K562 (cell line): ENCODE results near the gene GSTO2. TPM values are rescaled to one million over a fixed set of nuclear protein-coding genes. Genes with fewer than 3 reads are reported as not detected.
A peak's percentile ranks its signal among the peaks of the same experiment; 100 is the strongest.

ENCODE experiments used
- ARNT ChIP-seq, 2 experiments: fragments of 450-650 bp; IDR thresholded peaks; 2 replicates each; pipeline ENCODE4 v1.6.1; 2016; ENCODE audit warnings: mild to moderate bottlenecking in 1 of 2
- ATF2 ChIP-seq: sonication (generic); formaldehyde crosslinking; IDR thresholded peaks from 2 replicates; pipeline ENCODE4 v1.8.1; 2022; ENCODE audit warnings: missing genetic modification reagents
- CBFA2T3 ChIP-seq: fragments of 450-650 bp; IDR thresholded peaks from 2 replicates; pipeline ENCODE4 v1.6.1; 2017
- DACH1 ChIP-seq: fragments of 450-650 bp; IDR thresholded peaks from 2 replicates; pipeline ENCODE4 v1.6.1; 2018; ENCODE audit not compliant: partially characterized antibody
- ETV6 ChIP-seq, 3 experiments: fragments of 150-350 bp in 1 of 3; sonication (generic) in 1 of 3; formaldehyde crosslinking in 1 of 3; IDR thresholded peaks; 2 replicates each; pipeline versions ENCODE4 v1.6.1 to v1.8.0; 2014 to 2022; ENCODE audit warnings: borderline replicate concordance in 2 of 3, low read depth in 2 of 3, antibody characterized with exemption in 1 of 3, low read length in 1 of 3, mild to moderate bottlenecking in 1 of 3, missing genetic modification reagents in 1 of 3
- HDAC1 ChIP-seq, 2 experiments: fragments of 450-650 bp; IDR thresholded peaks; 2 replicates each; pipeline ENCODE4 v1.6.1; 2016 to 2017; ENCODE audit warnings: inconsistent platforms in 1 of 2, mild to moderate bottlenecking in 1 of 2, moderate library complexity in 1 of 2
- MAX ChIP-seq: sonication (generic); formaldehyde crosslinking; IDR thresholded peaks from 2 replicates; pipeline ENCODE4 v1.9.0; 2022; ENCODE audit warnings: mild to moderate bottlenecking, missing genetic modification reagents
- MCM7 ChIP-seq, 2 experiments: fragments of 450-650 bp; IDR thresholded peaks; 2 replicates each; pipeline ENCODE4 v1.6.1; 2016 to 2018
- POLR3G ChIP-seq: IDR thresholded peaks from 2 replicates; pipeline ENCODE4 v1.6.1; 2011; ENCODE audit not compliant: insufficient read length, insufficient replicate concordance; ENCODE audit errors: extremely low read depth
- RBM25 ChIP-seq: fragments of 200-400 bp; formaldehyde crosslinking; IDR thresholded peaks from 2 replicates; pipeline ENCODE4 v1.6.1; 2018; ENCODE audit warnings: low read length, low read depth, moderate library complexity; ENCODE audit not compliant: severe bottlenecking
- SFPQ ChIP-seq: fragments of 200-400 bp; formaldehyde crosslinking; IDR thresholded peaks from 2 replicates; pipeline ENCODE4 v1.6.1; 2017; ENCODE audit warnings: mild to moderate bottlenecking, low read depth, low read length, moderate library complexity
- SIX5 ChIP-seq, 2 experiments: IDR thresholded peaks; 2 replicates each; pipeline ENCODE4 v1.6.1; 2011; ENCODE audit warnings: low read length in 2 of 2, borderline replicate concordance in 1 of 2, low read depth in 1 of 2, mild to moderate bottlenecking in 1 of 2, moderate library complexity in 1 of 2; ENCODE audit not compliant: insufficient read depth in 1 of 2
- THRA ChIP-seq: fragments of 450-650 bp; IDR thresholded peaks from 2 replicates; pipeline ENCODE4 v1.6.1; 2017; ENCODE audit warnings: mild to moderate bottlenecking, moderate library complexity
- THRAP3 ChIP-seq: fragments of 450-650 bp; IDR thresholded peaks from 2 replicates; pipeline ENCODE4 v1.6.1; 2016; ENCODE audit warnings: mild to moderate bottlenecking, inconsistent platforms, borderline replicate concordance
- ZNF449 ChIP-seq: fragments of 250-450 bp; sonication (Bioruptor Pico); IDR thresholded peaks from 2 replicates; pipeline ENCODE4 v1.8.0; 2022; ENCODE audit warnings: moderate library complexity, mild to moderate bottlenecking, inconsistent platforms
- ZNF57 ChIP-seq: fragments of 450-650 bp; formaldehyde crosslinking; IDR thresholded peaks from 2 replicates; pipeline ENCODE4 v1.4.0; 2020; ENCODE audit warnings: mild to moderate bottlenecking, moderate library complexity
- ZNF639 ChIP-seq, 2 experiments: fragments of 200-800 bp in 1 of 2; sonication (Bioruptor generic) in 1 of 2; sonication (generic) in 1 of 2; formaldehyde crosslinking in 1 of 2; IDR thresholded peaks in 1 of 2; conservative IDR thresholded peaks in 1 of 2; 2 replicates each; pipeline versions ENCODE4 v1.5.0 to v1.6.1; 2016 to 2020; ENCODE audit warnings: missing compliant biosample characterization in 1 of 2, missing genetic modification characterization in 1 of 2, missing genetic modification reagents in 1 of 2
- ZNF77 ChIP-seq: fragments of 250-450 bp; sonication (Bioruptor Pico); IDR thresholded peaks from 2 replicates; pipeline ENCODE4 v1.5.0; 2020
- ZNF830 ChIP-seq: fragments of 250-450 bp; sonication (Bioruptor Pico); IDR thresholded peaks from 2 replicates; pipeline ENCODE4 v1.5.0; 2021; ENCODE audit warnings: mild to moderate bottlenecking
- polyA plus RNA-seq, 8 experiments: library from polyadenylated mRNA; depleted of rRNA in 4 of 8; stranded (reverse) in 5 of 8; unstranded in 3 of 8; fragments of >200 nt; fragmentation: Nextera tagmentation in 2 of 8; fragmentation: Illumina TruSeq in 1 of 8; extraction: Ambion mirVana in 2 of 8; extraction: Trizol in 1 of 8; gene quantifications; 2 replicates each; pipeline versions ENCODE4 v1.2.1 to v1.2.3, GENCODE V29; 2011 to 2014; ENCODE audit warnings: inconsistent platforms in 1 of 8, missing spikeins in 1 of 8
- total RNA-seq, 7 experiments: library from RNA; depleted of rRNA in 6 of 7; stranded (reverse); fragments of >200 nt in 6 of 7; fragmentation: Illumina TruSeq in 2 of 7; extraction: Trizol in 2 of 7; gene quantifications; 2 replicates each; pipeline versions ENCODE4 v1.2.1 to v1.2.3, GENCODE V29; 2011 to 2021; ENCODE audit warnings: low replicate concordance in 1 of 7

Gene GSTO2
- total and polyA plus RNA-seq, 9 of the 15 experiments (the other 6 are each of a cell fraction or from before 2014, with no cell fraction given) = 0.18 to 1.8 (median 0.90) TPM

- TF ChIP-seq ZNF449 (CRISPR knock-in tag) = no peak
- no peak for TF ChIP-seq ZNF830 (CRISPR knock-in tag)
- no peak for TF ChIP-seq MAX
- TF ChIP-seq DACH1 = no peak
- no peak for TF ChIP-seq RBM25
- TF ChIP-seq ARNT (IDR thresholded peaks at IDR 0.05) = no peak
- no peak for TF ChIP-seq POLR3G
- TF ChIP-seq HDAC1 (IDR thresholded peaks at IDR 0.05) = no peak
- no peak for TF ChIP-seq SFPQ
- TF ChIP-seq CBFA2T3 = peak; percentile 21; the same call in 1 of the 2 replicates
- TF ChIP-seq ETV6 (IDR thresholded peaks at IDR 0.05; ENCODE audit: borderline replicate concordance in 1 of 2, low read depth in 2 of 2, low read length in 1 of 2) = 0 out of 4 replicates have a peak, but pooled peaks of 1 of the 2 experiments have one; percentile 31
- TF ChIP-seq ETV6 (CRISPR knock-in tag; IDR thresholded peaks at IDR 0.05; ENCODE audit: borderline replicate concordance) = no peak
- TF ChIP-seq ATF2 (CRISPR knock-in tag) = no peak
- no peak for TF ChIP-seq THRA
- TF ChIP-seq THRAP3 = no peak
- no peak for TF ChIP-seq MCM7 (IDR thresholded peaks at IDR 0.05)
- TF ChIP-seq ZNF77 (CRISPR knock-in tag) = no peak
- TF ChIP-seq ZNF639 (CRISPR knock-in tag; conservative IDR thresholded peaks at IDR 0.05 in 1 of 2, IDR thresholded peaks at IDR 0.05 in 1 of 2) = 0 out of 4 replicates have a peak, but pooled peaks of 1 of the 2 experiments have one; percentile 13
- TF ChIP-seq SIX5 (IDR thresholded peaks at IDR 0.05; ENCODE audit: borderline replicate concordance in 1 of 2, insufficient read depth in 1 of 2, low read depth in 1 of 2, low read length in 2 of 2) = no peak
- TF ChIP-seq ZNF57 (CRISPR knock-in tag) = no peak
These were observed 70.6 kb downstream of the GSTO2 start (continued) for GRCh38 chr10:104339469-104340110.
